Cardiac muscle cell (in vitro differentiated cells and primary cell): ENCODE data around the gene RBBP7. TPM values are rescaled to one million over a fixed set of nuclear protein-coding genes. Genes with fewer than 3 reads are reported as not detected.
A peak's percentile ranks its signal among the peaks of the same experiment; 100 is the strongest.

Experiments
- DNase-seq, 2 donors: peaks; one replicate each; pipeline versions ENCODE4 v3.0.0 to v3.0.0-alpha.2; 2010 to 2017; ENCODE audit warnings: low read depth in 1 of 2, low spot score in 1 of 2
- H3K27ac ChIP-seq: fragments of 200-600 bp; sonication (generic); 2 replicates; pipeline ENCODE4 v1.5.1; 2016
- H3K27me3 ChIP-seq: fragments of 200-600 bp; sonication (generic); 2 replicates; pipeline ENCODE4 v1.6.0; 2016; ENCODE audit warnings: control low read depth
- H3K36me3 ChIP-seq: fragments of 200-600 bp; sonication (generic); 2 replicates; pipeline ENCODE4 v1.5.1; 2016; ENCODE audit warnings: control low read depth
- H3K4me1 ChIP-seq: fragments of 200-600 bp; sonication (generic); 2 replicates; pipeline ENCODE4 v1.8.1; 2017; ENCODE audit warnings: low read depth, mild to moderate bottlenecking, mixed run types
- H3K4me3 ChIP-seq: fragments of 200-600 bp; sonication (generic); 2 replicates; pipeline ENCODE4 v1.5.1; 2016; ENCODE audit warnings: mild to moderate bottlenecking
- H3K9me3 ChIP-seq: fragments of 200-600 bp; sonication (generic); 2 replicates; pipeline ENCODE4 v1.5.1; 2017; ENCODE audit warnings: low read depth, mild to moderate bottlenecking, control low read depth
- polyA plus RNA-seq: library from polyadenylated mRNA; unstranded; fragments of >200 nt; fragmentation: Nextera tagmentation; extraction: Ambion mirVana; gene quantifications from 2 replicates; pipeline ENCODE4 v1.2.1, GENCODE V29; 2016
- total RNA-seq: library from RNA; depleted of rRNA; stranded (reverse); fragments of >200 nt; gene quantifications from 2 replicates; pipeline ENCODE4 v1.2.3, GENCODE V29; 2016
- TF ChIP-seq, protein P1 (sequence below): IDR thresholded peaks from 2 replicates; pipeline ENCODE4 v1.5.1; 2012; ENCODE audit warnings: low read depth, mild to moderate bottlenecking, low read length

Gene RBBP7
- 176 and 231 TPM in 2 replicates for total RNA-seq
- polyA plus RNA-seq = 448 and 459 TPM in 2 replicates

DNA sequence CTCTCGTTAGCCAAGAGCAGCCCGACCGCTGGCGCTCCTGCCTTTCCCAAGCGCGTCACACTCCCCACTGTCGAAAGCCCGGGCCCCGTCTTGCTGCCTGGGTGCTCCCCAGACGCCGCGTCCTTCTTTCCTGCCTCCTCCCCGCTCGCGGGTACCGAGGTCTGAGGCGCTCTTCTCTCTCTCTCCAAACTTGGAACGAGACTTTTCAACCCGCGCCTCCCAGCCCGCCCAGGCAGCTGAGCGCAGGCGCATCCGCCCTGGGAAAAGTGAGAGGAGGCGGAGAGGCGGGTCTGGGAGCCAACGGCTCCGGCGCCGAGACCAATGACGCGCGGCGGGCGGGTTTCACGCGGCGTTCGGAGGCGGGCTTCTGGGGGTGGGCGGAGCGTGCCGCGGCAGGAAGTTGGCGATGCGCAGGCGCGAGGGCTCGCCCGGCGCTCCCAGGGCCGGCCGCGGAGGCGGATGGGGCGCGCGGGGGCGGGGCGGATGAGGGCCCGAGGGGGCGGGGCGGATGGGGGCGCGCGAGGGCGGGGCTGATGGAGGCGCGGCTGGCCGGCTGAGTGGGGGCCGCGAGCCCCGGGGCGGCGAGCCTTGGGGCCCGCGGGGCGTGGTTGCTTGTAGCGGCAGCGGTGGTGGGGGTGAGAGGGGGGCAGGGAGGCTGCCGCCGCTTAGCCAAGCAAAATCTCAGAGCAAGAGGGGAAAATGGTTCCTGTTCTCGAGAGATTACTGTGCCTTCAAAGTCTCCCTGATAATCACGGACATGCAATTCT, at the start of gene RBBP7:
Gene RBBP7 (minus strand): TSS at position 268 of the 767 bp plus-strand sequence. CDS start 309 bp downstream, outside the sequence.
- Histone ChIP-seq H3K4me3 (peak within 1 kb of the TSS; percentile 94), H3K9me3 (no peaks in the 10 kb centered on the region), H3K27ac (peak within 1 kb of the TSS; percentile 100), H3K27me3 (no peaks in the 10 kb centered on the region), H3K36me3 (peaks cover 3% of the 10 kb centered on the region), H3K4me1 (peaks cover 28% of the 10 kb centered on the region)
- TF ChIP-seq, protein P1, sequence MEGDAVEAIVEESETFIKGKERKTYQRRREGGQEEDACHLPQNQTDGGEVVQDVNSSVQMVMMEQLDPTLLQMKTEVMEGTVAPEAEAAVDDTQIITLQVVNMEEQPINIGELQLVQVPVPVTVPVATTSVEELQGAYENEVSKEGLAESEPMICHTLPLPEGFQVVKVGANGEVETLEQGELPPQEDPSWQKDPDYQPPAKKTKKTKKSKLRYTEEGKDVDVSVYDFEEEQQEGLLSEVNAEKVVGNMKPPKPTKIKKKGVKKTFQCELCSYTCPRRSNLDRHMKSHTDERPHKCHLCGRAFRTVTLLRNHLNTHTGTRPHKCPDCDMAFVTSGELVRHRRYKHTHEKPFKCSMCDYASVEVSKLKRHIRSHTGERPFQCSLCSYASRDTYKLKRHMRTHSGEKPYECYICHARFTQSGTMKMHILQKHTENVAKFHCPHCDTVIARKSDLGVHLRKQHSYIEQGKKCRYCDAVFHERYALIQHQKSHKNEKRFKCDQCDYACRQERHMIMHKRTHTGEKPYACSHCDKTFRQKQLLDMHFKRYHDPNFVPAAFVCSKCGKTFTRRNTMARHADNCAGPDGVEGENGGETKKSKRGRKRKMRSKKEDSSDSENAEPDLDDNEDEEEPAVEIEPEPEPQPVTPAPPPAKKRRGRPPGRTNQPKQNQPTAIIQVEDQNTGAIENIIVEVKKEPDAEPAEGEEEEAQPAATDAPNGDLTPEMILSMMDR = no peak
- peak; percentile 94 to 98 for DNase-seq

DNA sequence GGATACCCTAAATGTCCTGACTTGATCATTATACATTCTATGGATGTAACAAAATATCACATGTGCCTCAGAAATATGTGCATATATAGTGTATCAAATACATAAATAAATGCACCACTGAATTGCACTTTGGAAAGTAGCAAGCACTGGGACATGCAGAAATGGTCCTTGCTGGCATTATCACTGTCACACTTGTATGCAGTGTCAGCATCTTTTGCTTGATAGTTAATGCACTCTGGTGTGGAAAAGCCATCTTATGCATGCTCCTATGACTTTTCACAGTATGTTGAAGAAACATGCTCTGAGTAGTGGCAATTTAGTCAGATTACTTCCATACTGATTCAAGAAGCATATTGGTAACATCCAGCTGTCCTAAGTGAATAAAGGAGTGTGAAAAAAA, 48.8 kb upstream of the RBBP7 start:
- DNase-seq = no peak
- Histone ChIP-seq H3K27me3 (no peaks in the 10 kb centered on the region), H3K9me3 (no peaks in the 10 kb centered on the region), H3K4me1 (no peaks in the 10 kb centered on the region), H3K27ac (no peak overlapping the region), H3K36me3 (no peaks in the 10 kb centered on the region), H3K4me3 (no peak overlapping the region)
- TF ChIP-seq, protein P1 = no peak

DNA sequence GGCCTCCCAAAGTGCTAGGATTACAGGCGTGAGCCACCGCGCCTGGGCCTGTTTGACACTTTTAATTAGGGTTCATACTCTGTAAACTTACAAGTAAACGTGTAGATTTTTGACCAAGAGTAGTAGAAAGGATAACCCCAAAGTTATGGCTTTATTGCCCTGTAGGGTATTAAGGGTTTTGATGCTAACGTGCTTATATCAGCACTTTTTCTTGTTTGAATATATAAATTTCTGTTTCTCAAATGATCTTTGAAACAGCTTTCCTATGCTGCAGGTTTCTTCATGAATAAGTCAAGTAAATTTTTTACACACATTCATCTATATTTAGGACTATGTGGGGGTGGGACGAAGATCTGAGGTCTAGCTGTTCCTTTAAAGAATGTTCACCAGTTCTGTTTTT, 47.0 kb upstream of the RBBP7 start:
- no peak for DNase-seq
- Histone ChIP-seq H3K27ac (no peak overlapping the region), H3K4me3 (no peak overlapping the region), H3K36me3 (no peaks in the 10 kb centered on the region), H3K27me3 (no peaks in the 10 kb centered on the region), H3K4me1 (no peaks in the 10 kb centered on the region), H3K9me3 (no peaks in the 10 kb centered on the region)
- TF ChIP-seq, protein P1 = no peak

DNA sequence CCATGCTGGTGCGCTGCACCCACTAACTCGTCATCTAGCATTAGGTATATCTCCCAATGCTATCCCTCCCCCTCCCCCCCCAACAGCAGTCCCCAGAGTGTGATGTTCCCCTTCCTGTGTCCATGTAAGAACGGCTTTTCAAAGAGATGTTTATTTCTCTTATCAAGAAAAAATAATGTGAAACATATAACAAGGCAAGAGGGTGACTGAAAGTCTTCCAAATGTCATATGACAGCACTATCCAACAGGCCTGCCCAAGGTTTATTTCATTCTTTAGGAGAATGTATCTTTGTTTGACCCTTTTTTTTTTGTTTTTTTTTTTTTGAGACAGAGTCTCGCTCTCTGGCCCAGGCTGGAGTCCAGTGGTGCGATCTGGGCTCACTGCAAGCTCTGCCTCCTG, 46.4 kb upstream of the RBBP7 start:
- H3K36me3 ChIP-seq = no peaks in the 10 kb centered on the region
- TF ChIP-seq, protein P1 = no peak
- no peak for DNase-seq

DNA sequence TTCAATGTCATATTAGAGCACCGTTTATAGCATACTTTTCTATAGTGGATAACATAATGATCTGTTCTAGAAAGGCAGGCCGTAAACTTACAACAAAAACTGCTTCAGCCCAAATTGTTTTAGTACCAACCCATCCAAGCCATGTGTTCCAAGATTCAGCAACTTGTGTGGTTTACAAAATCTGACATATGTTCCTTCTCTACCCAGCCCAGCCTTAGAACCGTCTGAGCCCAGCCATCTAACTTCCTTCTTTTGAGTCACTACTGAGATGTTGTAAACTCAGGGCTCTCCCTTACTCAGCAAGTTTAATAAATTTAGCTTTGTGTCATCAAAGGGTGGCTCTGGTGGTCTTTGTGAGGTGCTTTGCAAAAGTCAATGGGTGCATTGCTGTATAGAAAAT, 43.9 kb upstream of the RBBP7 start:
- Histone ChIP-seq H3K4me1 (no peaks in the 10 kb centered on the region), H3K27me3 (no peaks in the 10 kb centered on the region), H3K36me3 (no peaks in the 10 kb centered on the region), H3K27ac (no peak overlapping the region), H3K9me3 (no peaks in the 10 kb centered on the region), H3K4me3 (no peak overlapping the region)
- TF ChIP-seq, protein P1 = no peak
- DNase-seq = peak in 1 of 2 donors; percentile 31

More for the DNA sequence above, 46.4 kb upstream of the RBBP7 start:
- Histone ChIP-seq H3K27ac (no peak overlapping the region), H3K4me1 (no peaks in the 10 kb centered on the region), H3K9me3 (no peaks in the 10 kb centered on the region), H3K27me3 (no peaks in the 10 kb centered on the region), H3K4me3 (no peak overlapping the region)
